Measurements from ENCODE around the gene DHRS3. TPM values are rescaled to one million over a fixed set of nuclear protein-coding genes. Genes with fewer than 3 reads are reported as not detected.

Gene DHRS3
- total and polyA plus RNA-seq, 10 of the 15 experiments (the other 5 are each of a cell fraction or from before 2014, with no cell fraction given): 0.23 to 29.7 (median 1.2) TPM

DNA sequence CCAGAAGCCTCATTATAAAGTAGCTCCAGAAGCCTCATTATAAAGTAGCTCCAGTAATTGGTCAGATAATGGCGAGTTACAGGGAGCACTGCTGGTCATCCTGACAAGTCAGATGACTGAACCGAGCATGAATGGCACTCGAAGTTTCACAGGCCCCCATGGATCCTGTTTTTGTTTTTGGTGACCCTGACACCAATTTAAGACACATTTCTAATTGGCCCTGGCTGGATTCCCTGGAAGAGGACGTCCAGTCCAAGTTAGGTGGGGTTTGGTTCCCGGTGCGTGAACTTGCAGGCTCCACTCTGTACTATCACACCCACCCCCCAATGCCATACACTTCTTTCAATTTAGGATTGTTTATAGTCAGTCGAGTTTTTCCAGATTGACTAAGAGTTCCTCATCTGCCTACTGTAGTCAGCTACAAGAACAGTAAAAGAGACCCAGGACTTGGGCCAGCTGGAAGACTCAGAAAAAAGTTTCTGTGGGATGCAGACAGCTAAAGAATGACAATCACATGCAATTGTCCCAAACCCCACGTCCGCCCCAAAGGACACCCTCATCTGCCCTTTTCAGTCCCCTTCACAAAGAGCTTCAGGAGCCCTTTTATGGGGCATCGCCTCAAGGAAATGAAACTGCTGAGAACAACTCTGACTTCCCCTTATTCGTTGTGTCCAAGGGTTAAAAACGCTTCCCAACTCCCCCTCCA lies 2.7 kb downstream of the DHRS3 start:
- Histone ChIP-seq H3K9ac (ENCODE audit: control insufficient read depth, insufficient read depth, low read length) (no peak overlapping the region), H3K27ac (ENCODE audit: control insufficient read depth, insufficient read depth) (no peak overlapping the region), H2AFZ (ENCODE audit: control insufficient read depth, low read depth, low read length) (no peak overlapping the region), H3K4me3 (no peak overlapping the region), H3K4me2 (ENCODE audit: control insufficient read depth, insufficient read depth) (no peak overlapping the region), H3K79me2 (ENCODE audit: control insufficient read depth, insufficient read depth, low read length) (no peaks in the 10 kb centered on the region), H4K20me1 (ENCODE audit: control insufficient read depth, insufficient read depth) (no peaks in the 10 kb centered on the region; the same call in none of the 2 replicates), H3K27me3 (replicated peaks in 1 of 2; ENCODE audit: control insufficient read depth in 2 of 2, insufficient read depth in 2 of 2, low read length in 1 of 2) (peaks cover 4 to 13% of the 10 kb centered on the region in 2 experiments), H3K9me3 (replicated peaks; ENCODE audit: control insufficient read depth, insufficient read depth, low read length) (no peaks in the 10 kb centered on the region), H3K4me1 (ENCODE audit: control insufficient read depth, insufficient read depth, low read length) (peaks cover 14% of the 10 kb centered on the region), H3K36me3 (ENCODE audit: control insufficient read depth in 2 of 2, insufficient read depth in 2 of 2, low read length in 1 of 2) (no peaks in the 10 kb centered on the region)
- DNase-seq (ENCODE audit: low read depth, low spot score) (no peak), FAIRE-seq (no peak), ATAC-seq (no peak)
- ChIA-PET POLR2A (interaction anchor here (0.6 to 2.1 kb wide), 4 partner anchors 14 to 698 kb away, joined by 3 to 9 read pairs (median 4); no protein-coding TSS in a partner anchor), CTCF (interaction anchor here (0.6 to 3.3 kb wide), 4 partner anchors 9 to 301 kb away, joined by 3 to 15 read pairs (median 10); no protein-coding TSS in a partner anchor), RAD21 (ENCODE audit: unreplicated experiment) (interaction anchor here (1.1 to 2.0 kb wide), 3 partner anchors 14 to 271 kb away, joined by 3 to 9 read pairs (median 5); no protein-coding TSS in a partner anchor), SMC1A (ENCODE audit: uncharacterized antibody, unreplicated experiment) (interaction anchor here (0.9 to 4.9 kb wide), 6 partner anchors 13 to 343 kb away, joined by 3 to 49 read pairs (median 4); no protein-coding TSS in a partner anchor)
- TF ChIP-seq EZH2 (IDR thresholded peaks at IDR 0.05; ENCODE audit: borderline replicate concordance, control insufficient read depth, low read depth, low read length) (no peak), SPI1 (IDR thresholded peaks at IDR 0.05; ENCODE audit: borderline replicate concordance, insufficient read depth, low read depth, low read length) (peak; percentile 64; the same call in 1 of the 2 replicates)
- WGBS (ENCODE audit: insufficient coverage, insufficient replicate concordance, low lambda C conversion rate, missing lambda C conversion rate): 25% methylated on average over 12 of the region's 12 CpGs
- in situ Hi-C loops (cut with MboI) (loop anchor here (5.0 kb wide), 2 partner anchors 303 to 343 kb away; no protein-coding TSS in a partner anchor), intact Hi-C loops (cut with micrococcal nuclease; ENCODE audit: unreplicated experiment) (no loop called here)
- no TSS peak for BruUV-seq (replicated peaks)
